HG03565 (cell line): Measurements from ENCODE around the gene NELL1.
A peak's percentile ranks its signal among the peaks of the same experiment; 100 is the strongest.

Experiments
- ATAC-seq: cut with Tn5 transposase; IDR thresholded peaks from one replicate; pipeline ENCODE4 v1.9.1; 2021; ENCODE audit warnings: mild to moderate bottlenecking, moderate library complexity; ENCODE audit not compliant: unreplicated experiment

Gene NELL1

DNA sequence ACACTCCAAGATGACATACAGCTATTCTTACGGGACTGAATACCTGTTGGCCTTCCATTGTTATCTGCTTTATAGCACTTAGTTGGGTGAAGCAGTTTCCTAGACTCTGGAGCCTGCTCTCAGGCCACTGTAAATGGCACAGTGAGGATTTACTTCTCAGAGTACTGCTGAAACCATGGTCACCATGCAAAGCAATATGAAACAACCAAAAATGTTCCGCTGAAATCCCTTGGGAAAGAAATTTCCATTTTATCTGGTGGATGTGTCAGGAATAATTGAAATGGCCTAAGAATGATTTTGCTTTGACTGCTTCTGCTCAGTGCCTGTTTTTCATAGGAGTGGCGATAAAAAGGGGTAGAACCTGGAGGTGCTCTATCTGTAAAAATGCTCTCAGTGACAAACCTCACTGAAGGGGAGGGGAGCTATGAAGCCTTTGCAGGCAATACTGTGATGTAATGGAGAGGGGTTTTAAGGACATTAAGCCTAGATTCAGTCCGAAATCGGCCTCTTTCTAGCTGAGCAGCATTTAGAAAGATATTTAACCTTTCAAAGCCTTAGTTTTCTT is 871.9 kb downstream of the NELL1 start:
- no peak for ATAC-seq

DNA sequence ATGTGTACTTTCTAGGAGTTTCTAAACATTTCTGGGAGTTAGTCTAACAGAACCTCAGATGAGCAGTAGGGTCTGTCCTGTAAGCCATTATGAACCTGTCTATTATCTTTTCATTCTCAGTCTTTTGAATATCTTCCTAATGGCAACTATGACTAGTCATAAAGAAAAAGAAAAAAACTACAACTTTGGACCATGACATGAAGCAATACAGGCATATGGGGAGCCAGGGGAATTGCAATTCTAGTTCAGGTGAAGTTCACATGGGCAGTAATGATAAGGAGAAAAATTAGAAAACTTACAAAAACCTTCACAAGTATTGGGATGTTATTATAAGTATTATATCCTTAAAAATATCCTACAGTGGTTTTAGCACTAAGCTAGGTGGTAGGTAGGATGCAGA is 874.5 kb downstream of the NELL1 start:
- ATAC-seq: no peak

DNA sequence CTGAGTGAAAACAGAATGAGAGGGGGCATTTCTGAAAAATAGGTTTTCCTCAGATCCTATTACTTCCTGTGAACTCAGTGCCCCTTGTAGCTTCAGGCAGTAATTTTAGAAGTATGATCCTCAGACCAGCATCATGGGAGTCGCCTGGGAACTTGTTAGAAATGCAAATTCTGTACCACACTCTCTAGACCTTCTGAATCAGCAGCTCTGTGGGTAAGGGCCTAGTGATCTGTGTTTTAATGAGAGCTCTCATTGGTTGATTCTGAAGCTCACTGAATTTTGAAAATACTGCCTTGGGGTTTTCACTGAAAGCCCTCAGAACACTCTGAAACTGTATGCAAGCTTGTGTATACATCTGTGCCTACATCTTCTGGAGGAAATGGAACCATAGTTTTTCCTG is 876.3 kb downstream of the NELL1 start:
- no peak for ATAC-seq

DNA sequence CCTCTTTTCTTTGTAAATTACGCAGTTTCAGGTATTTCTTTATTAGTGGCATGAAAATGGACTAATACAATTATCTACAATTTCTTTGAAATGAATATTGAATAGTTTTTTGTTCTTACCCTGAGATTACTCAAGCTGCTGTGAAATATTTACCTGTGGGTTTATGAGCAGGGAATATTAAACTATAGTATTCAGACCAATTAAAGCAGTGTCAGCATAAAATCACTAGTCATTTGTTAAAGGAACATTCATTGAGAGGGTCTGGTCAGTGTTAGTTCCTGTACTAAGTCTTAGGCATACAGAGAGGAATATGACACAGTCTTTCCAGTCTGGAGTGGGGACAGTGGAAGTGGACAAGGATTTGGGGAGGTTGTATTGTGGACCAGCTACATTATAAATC is 877.3 kb downstream of the NELL1 start:
- no peak for ATAC-seq

DNA sequence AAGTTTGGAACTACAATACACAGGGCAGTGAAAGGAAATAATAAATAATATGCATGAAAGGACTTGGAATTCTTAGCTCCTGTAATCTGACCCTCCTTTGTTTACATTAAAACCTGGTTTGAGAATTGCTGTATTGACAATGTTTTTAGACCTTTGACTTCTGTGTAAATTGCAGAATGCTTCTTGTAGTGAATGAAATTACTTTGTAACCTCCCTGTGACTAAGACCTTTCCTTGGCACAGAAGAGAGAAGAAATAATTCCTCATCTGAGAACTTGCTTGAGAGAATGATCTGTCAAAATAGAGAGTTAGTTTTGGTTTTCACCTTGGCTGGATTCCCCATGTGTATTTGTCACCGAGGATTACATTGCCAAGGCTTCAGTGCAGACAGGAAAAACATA is 883.5 kb downstream of the NELL1 start:
- ATAC-seq: no peak

DNA sequence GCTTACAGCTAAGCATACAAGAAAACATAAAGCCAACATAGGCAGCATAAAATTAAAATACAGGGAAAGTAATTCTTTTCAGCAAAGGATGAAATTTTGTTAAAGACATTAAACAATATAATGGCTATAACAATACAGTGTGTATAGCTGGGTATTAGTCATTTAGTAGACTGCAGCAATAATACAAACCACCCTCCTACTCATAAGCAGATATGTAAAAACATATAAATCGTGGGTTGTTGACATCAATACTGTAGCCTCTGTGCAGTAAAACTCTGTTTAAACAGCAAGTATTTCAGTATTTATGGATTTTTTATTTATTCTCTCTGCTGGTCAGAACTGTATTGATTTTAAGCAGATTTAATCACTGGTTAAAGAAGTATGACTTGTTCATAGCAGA is 884.4 kb downstream of the NELL1 start:
- no peak for ATAC-seq

DNA sequence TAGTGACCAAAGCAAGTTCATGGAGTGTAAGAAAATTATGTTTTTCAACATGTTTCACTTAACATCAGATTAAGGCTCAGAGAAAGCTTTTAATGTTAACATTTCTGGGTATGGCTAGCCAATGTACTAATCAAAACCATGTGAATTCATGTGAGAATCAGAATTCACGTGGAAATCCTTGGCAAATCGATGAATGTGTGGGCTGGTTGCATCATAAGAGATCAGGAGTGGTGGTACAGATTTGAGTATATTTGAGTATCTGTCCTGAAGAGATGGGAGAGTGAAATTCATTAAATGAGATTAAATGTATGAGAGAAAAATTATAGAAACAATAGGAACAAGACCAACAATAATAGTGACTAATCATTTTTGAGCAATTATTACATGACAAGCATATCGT is 884.9 kb downstream of the NELL1 start:
- no peak for ATAC-seq

DNA sequence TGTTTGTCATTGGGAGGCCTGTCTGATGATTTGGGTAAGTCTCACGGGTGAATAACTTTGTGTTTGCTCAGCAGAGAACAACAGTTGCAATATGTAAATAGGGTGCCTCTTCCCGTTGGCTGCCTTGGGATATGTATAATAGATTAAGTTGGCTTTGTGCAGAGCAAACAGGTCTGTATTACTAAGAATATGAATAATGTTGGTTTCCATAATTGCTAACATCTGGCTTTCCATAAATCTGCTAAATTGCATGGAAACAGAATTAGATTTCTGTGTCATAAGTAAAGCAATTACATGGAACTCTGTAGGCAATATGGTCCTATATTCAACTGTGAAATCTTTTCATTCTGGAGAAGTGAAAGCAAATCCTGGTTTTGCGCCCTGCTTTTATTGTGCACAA is 887.5 kb downstream of the NELL1 start:
- no peak for ATAC-seq

DNA sequence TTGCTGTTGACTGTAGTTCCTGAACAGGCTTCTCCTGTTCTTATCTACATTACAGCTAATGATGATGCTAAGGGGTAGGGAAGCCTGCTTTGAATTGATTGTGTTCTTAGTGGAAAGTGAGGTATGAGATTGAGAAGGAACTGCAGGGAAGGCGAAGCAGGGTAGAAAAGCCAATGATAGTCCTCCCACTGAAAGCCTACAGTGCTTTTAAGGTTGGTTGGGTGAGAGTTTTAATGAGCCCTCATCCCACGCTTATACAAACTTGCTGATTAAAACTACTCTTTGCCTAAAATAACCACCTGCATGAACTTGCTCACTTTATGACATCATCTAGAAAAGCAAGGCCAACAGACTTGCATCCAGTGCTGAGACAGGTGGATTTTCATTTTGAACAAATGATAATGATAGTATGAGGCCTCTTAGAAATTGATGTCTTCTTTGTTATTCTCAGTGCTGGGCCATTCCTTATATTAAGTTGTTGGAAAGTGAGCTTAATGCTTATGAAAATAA is 891.1 kb downstream of the NELL1 start:
- no peak for ATAC-seq

DNA sequence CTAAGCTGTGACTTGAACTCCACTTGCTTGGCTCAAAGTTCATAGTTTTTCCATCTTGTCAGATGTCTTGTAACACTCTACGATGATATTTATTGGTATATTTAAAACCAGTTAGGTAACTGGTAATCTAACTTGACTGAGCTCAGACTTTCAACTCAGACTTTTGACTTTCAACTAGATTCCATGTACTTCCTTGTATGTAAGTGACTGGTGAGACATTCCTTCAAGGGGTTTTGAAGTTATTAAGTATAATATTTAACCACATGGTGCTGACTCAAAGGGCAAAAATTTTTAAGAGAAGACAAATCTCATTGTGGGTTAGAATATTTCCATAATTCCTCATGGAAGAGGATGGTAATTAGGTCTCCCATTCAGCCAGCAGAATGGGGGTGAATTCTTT is 892.2 kb downstream of the NELL1 start:
- no peak for ATAC-seq

DNA sequence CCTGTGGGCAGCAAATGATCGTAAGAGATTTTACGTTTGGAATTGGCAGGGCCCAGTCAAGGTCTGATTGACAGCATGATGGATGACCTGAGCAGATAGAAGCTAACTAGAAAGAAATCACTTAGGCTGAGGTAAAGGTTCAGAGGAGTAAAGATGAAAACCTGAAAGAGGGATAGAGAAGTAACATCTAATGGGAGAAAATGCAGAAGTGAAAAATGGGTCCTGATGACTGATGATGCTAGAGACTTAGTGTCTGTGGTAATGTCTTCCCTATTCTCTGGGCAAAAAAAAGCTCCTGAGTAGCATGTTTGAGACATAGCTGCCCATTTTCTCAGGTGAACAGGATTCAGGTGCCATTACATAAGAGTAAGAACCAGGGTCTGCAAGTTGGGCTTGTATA is 894.7 kb downstream of the NELL1 start:
- peak; percentile 41 for ATAC-seq

DNA sequence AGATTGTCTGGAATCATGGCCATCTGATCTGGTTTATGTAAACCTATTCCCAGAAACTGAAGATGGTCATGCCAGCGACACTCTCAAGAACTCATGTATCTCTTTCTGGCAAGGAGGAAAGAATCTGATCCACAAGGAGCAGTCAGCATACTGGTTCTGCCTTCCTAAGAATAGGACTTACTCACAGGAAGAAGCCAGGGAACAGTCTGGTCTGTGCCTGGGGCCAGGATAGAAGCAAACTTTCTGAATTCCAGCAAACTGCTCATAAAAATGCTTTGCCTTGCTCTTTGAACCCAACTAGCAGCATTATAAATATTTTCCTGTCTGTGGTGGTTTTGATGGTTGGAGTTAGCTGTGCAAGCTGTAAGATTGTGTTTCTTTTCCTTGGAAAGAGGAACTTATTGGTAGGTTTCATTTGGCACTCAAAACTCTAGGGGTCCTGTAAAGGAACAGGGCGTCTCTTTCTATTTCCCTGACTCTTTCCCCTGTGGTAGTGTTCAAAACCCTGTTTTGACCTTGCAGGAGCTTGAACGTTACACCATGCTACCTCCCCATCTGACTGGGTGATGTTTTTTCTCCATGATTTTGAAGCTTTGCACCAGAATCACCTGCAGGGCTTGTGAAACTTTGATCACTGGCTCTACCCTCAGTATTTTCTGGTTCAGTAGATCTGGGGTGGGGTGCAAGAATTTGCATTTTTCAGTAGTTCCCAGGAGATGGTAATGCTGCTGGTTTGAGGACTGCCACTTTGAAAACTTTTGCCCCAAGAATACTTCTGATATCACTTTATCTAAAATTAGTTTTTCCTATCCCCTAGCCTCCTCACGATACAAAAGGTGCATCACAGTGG is 895.7 kb downstream of the NELL1 start:
- ATAC-seq: no peak

DNA sequence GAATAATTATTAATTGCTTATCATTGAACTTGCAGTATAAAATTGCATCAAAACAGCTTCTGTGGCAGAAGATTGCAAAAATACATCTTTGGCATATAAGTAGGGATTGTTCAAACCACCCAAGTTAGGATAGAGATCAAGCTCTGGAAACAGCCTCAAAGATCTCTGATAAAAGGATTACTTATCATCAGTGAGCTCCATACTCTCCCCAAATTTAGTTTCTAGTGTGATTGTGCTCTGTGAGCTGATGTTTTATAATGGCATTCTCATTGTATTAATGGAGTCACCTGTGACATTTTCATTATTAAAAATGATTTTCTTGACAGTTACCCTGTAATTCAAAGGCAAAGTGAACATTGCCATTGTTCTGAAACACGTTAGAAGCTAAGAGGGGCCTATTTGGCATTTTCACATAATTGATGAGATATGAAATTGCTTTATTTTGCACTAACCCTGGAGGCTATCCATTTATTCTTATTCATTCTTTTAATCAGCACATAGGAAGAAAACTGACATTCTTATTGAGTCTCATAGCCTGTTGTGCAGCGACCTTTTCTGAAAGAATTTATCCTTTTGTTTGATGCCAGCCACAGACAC is 897.2 kb downstream of the NELL1 start:
- ATAC-seq: no peak

DNA sequence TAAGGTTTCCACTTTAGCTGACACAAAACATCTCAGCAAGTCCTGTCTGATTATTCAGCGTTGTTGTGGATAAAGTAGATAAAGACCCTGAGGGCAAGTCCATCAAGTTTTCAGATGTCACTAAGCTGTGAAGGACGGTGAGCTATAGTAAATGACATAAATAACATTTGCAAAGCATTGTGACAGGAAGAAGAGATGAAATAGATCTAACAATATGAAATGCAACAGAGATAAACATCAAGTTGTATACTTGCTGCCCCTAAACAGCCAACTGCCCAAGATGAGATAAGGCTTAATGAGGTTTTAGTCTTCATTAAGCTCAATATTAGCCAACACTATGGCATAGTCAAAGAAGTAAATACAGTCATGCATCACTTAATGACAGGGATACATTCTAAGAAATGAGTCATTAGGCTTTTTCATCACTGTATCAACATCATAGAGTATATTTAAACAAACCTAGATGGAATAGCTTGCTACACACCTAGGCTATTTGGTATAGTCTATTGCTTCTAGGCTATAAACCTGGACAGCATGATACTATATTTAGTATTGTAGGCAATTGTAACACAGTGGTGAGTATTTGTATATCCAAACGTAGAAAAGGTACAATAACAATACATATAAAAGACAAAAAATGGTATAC is 898.4 kb downstream of the NELL1 start:
- ATAC-seq: no peak

DNA sequence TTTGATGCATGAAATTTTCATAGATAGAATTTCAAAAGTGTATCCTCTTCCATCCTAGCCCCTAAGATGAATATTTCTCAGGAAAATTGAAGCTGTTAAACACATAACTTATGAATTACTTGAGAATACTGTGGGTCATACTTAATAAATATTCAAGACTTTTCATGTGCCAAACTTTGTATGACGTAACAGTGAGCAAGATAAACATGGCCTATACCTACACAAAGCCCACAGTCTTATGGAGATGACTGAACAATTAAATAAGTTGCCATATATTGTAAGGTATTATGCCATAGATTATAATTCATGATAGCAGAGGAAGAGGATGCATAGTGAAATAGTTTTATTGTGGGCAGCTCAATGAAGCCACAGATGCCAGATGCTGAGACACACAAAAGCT is 902.8 kb downstream of the NELL1 start:
- ATAC-seq: no peak

DNA sequence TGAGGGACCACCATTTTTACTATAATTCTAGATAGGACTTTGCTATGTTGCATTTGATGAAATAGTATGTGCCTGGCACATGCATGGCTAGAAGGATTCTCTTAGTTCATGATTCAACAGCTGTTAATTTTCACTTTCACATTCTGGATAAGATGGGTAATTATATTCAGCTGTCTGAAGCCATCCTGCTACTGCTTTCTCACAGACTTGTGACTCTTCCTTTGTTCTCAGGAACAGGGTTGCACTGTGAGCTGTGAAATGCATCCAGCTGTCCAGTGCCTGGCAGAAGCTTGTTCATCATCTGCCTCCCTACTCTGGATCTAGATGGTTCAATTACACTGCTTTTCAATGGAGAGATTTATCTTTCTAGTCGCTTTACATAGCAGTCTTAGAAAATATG is 913.4 kb downstream of the NELL1 start:
- ATAC-seq: no peak

DNA sequence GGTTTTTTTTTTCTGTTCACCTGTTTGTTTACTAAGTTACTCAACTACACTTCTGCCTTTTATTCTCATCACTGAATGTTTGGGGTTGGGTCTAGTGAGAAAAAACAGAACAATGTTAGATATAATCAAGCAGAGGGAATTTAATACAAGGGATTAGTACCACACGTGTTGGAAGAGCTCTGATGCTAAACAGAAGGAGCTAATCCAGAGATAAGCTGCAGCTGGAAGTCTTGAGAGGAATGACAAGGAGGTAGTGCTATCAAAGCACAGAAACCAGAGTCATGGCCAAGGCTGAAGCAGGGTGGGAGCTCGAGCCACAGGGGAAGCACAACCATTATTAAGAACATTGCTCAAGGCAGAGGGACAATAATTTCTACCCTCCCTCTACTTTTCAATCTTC is 919.4 kb downstream of the NELL1 start:
- ATAC-seq: no peak

DNA sequence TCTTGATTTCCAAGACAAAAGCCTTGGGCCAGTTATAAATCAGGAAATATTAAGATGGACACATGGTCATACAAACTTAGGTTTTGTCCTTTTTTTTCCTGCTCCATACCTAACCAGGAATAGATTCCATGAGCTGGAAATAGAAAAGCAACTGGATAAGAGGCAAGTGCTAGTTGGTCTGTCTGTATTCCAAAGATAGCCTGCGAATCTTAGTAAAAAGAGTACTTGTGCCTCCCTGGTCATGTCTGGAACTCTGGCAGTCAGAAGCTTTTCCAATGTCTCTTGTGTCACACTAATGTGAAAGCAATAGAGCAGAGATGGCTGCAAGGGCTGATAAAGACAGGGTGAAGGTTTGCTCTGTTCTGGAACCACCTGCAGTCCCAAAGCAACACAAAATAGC is 933.3 kb downstream of the NELL1 start:
- ATAC-seq: no peak

DNA sequence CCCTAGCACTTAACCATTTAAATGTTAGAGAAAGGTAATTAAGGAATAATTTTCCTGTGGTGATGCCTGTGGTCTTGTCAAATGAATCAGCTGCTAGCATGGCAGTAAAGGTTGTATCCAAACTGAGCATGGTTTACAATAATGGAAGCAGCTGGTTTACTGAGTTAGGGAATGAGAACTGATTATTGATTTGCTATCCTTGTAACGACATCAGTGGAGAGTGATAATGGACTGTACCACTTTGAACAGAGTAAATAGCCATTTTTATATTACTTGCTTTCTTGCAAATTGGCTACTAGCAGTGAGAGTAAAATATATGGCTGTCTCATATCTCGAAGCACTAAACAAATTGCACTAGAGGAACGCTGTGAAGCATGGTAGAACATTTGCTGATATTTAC is 934.5 kb downstream of the NELL1 start:
- no peak for ATAC-seq

DNA sequence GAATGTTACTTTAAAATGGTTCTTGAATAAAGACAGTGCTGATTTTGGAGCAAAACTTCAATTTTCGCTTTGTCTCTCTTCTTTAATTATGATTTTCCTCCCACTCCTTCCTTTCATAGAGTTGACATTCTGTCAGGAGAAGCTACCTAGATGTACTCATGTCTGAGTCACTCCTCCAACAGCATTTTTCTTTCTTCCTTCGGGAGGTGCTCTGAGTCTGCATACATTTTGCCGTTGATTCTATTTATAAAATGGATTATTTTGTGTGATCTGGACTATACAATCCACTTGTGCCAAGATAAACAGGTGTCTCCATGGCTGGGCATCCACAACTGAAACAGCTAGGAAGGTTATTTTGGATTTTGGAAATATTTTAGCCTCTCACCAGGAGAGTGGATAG is 935.2 kb downstream of the NELL1 start:
- no peak for ATAC-seq

DNA sequence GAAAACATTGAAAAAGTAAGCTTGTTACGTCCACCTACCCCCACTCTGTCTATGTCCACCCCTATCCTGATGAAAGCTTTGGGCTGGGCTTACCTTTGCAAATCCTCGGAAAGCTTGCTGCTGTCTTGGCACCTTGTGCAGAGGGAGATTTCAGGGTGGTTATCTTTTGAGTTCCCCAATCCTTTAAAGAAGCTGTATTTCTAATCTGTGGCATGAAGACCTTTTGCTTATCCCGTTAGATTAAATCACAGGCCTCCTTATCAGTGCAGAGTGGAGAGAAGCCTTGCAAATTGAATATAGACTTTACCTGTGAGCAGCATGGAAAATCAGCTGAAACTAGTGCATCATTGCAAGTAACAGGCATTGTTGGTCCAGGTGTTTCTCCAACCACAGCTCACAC is 942.9 kb downstream of the NELL1 start:
- ATAC-seq: no peak

DNA sequence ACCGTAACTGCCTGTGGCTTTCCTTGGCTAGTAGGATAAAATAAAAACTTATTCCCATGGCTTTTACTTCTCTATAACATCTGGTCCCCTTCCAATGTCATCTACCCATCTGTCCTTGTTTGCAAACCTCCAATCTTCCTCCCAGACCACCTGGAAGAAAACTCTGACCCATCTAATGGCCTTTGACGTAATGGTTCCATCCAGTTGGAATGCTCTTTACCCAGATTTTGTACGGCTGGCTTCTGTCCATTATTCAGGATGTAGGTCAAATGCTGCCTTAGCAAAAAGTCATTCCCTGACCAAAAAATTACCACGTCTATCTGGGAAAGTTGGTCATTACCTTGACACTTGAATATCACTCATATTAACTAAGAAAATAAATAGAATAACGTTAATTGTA is 945.6 kb downstream of the NELL1 start:
- ATAC-seq: no peak
